ENCODE measurements around the gene HOOK1. TPM values are rescaled to one million over a fixed set of nuclear protein-coding genes. Genes with fewer than 3 reads are reported as not detected.
A peak's percentile ranks its signal among the peaks of the same experiment; 100 is the strongest.
"Not testable (repeated sequence)": the region's sequence is repeated elsewhere in the genome, so short reads cannot be mapped to it uniquely, and the experiment has no call there.

HOOK1 gene
- total RNA-seq, 1 donor from 2014 or later: 2.1 TPM

- no peaks in the 10 kb centered on the region for H3K36me3 Mint-ChIP-seq (ENCODE audit: low read depth)
- no peak for TF ChIP-seq CTCF (conservative IDR thresholded peaks at IDR 0.05)
- H3K4me3 Mint-ChIP-seq: no peak overlapping the region
- no peak overlapping the region for H3K27ac Mint-ChIP-seq (ENCODE audit: unreplicated experiment)
- no peaks in the 10 kb centered on the region for H3K9me3 Mint-ChIP-seq
- DNase-seq (ENCODE audit: low read depth, low spot score): no peak
- no peaks in the 10 kb centered on the region for H3K27me3 Mint-ChIP-seq (ENCODE audit: low read depth)
- peaks cover 9% of the 10 kb centered on the region for H3K4me1 Mint-ChIP-seq
Measured at GRCh38 chr1:59906931-59907330, 92.2 kb downstream of the HOOK1 start.

DNA sequence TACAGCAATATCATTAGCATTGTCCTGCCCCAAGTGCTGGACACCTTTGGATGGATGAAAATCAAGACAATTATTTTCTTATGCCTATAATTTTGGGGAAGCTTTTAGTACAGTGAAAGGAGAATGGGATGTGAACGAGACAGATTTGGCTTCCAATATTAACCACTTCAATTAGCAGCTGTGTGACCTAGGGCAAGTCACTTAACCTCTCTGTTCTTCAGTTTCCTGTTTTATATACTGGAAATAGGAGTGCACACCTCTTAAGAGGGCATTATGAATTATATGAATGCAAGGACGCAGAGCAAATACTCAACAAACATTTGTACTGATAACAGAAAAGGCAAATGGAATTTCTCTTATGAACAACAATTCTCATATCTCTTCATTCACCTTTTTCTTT lies 93.3 kb downstream of the HOOK1 start:
- Mint-ChIP-seq H3K36me3 (ENCODE audit: low read depth) (no peaks in the 10 kb centered on the region), H3K4me1 (peaks cover 8% of the 10 kb centered on the region), H3K27ac (ENCODE audit: unreplicated experiment) (no peak overlapping the region), H3K9me3 (no peaks in the 10 kb centered on the region), H3K4me3 (no peak overlapping the region), H3K27me3 (ENCODE audit: low read depth) (no peaks in the 10 kb centered on the region)
- DNase-seq (ENCODE audit: low read depth, low spot score): no peak
- TF ChIP-seq CTCF (conservative IDR thresholded peaks at IDR 0.05): no peak

DNA sequence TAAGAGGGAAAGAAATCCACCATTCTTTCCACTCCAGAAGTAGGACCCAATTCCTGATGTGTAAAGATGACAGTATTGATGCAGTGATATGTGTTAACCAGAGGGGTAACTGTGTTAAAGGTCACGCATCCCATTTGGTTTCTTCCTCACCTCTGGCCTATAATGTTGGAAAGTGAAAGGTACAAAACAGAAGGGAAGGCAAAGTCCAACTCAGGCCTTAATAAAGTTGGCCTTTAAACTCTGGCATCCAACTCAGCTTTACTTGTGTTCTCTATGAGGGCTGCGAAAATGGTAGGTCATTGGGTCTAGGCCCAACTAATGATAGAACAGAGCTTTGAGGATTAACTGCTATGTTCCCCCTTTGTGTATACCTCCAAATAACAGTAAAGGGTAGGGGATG lies 93.9 kb downstream of the HOOK1 start:
- TF ChIP-seq CTCF (conservative IDR thresholded peaks at IDR 0.05): no peak
- H3K36me3 Mint-ChIP-seq (ENCODE audit: low read depth): no peaks in the 10 kb centered on the region
- H3K4me3 Mint-ChIP-seq: no peak overlapping the region
- no peaks in the 10 kb centered on the region for H3K9me3 Mint-ChIP-seq
- peaks cover 5% of the 10 kb centered on the region for H3K4me1 Mint-ChIP-seq
- no peak overlapping the region for H3K27ac Mint-ChIP-seq (ENCODE audit: unreplicated experiment)
- no peak for DNase-seq (ENCODE audit: low read depth, low spot score)
- H3K27me3 Mint-ChIP-seq (ENCODE audit: low read depth): no peaks in the 10 kb centered on the region

- H3K4me1 Mint-ChIP-seq: peaks cover 43% of the 10 kb centered on the region
- not testable (repeated sequence) for H3K27ac Mint-ChIP-seq (ENCODE audit: unreplicated experiment); H3K9me3 Mint-ChIP-seq; H3K4me3 Mint-ChIP-seq; DNase-seq (ENCODE audit: low read depth, low spot score); H3K27me3 Mint-ChIP-seq (ENCODE audit: low read depth); H3K36me3 Mint-ChIP-seq (ENCODE audit: low read depth)
Measured at GRCh38 chr1:59914791-59915286, 100.1 kb downstream of the HOOK1 start.

- H3K4me3 Mint-ChIP-seq: no peak overlapping the region
- H3K27me3 Mint-ChIP-seq (ENCODE audit: low read depth): no peaks in the 10 kb centered on the region
- H3K27ac Mint-ChIP-seq (ENCODE audit: unreplicated experiment): no peak overlapping the region
- H3K36me3 Mint-ChIP-seq (ENCODE audit: low read depth): no peaks in the 10 kb centered on the region
- no peak for TF ChIP-seq CTCF (conservative IDR thresholded peaks at IDR 0.05)
- peaks cover 43% of the 10 kb centered on the region for H3K4me1 Mint-ChIP-seq
- peaks cover 4% of the 10 kb centered on the region for H3K9me3 Mint-ChIP-seq
- DNase-seq (ENCODE audit: low read depth, low spot score): no peak
Measured at GRCh38 chr1:59915516-59915915, 100.8 kb downstream of the HOOK1 start.

GRCh38 chr1:59917026-59917784 lies 102.5 kb downstream of the HOOK1 start:
- Mint-ChIP-seq H3K36me3 (ENCODE audit: low read depth) (no peaks in the 10 kb centered on the region), H3K27ac (ENCODE audit: unreplicated experiment) (peak overlapping the region; percentile 91), H3K27me3 (ENCODE audit: low read depth) (peaks cover 2% of the 10 kb centered on the region), H3K9me3 (peaks cover 4% of the 10 kb centered on the region), H3K4me3 (peak overlapping the region; percentile 52), H3K4me1 (peaks cover 38% of the 10 kb centered on the region)
- no peak for TF ChIP-seq CTCF (conservative IDR thresholded peaks at IDR 0.05)
- DNase-seq (ENCODE audit: low read depth, low spot score): no peak
